BE2C (cell line): ENCODE measurements around the gene APH1B.
"Not testable (repeated sequence)": the region's sequence is repeated elsewhere in the genome, so short reads cannot be mapped to it uniquely, and the experiment has no call there.

ENCODE experiments used
- DNase-seq: peaks from one replicate; pipeline ENCODE4 v3.0.0-alpha.2; 2020
- H3K27me3 ChIP-seq: fragments of 250-450 bp; sonication (Bioruptor Pico); 2 replicates; pipeline ENCODE4 v1.5.1; 2020; ENCODE audit warnings: mild to moderate bottlenecking
- H3K36me3 ChIP-seq: fragments of 250-450 bp; sonication (Bioruptor Pico); 2 replicates; pipeline ENCODE4 v1.5.1; 2020; ENCODE audit warnings: mild to moderate bottlenecking
- H3K4me1 ChIP-seq: fragments of 250-450 bp; sonication (Bioruptor Pico); 2 replicates; pipeline ENCODE4 v1.5.1; 2020
- H3K4me3 ChIP-seq: 2 replicates; pipeline ENCODE4 v1.5.1; 2011; ENCODE audit warnings: low read depth, low read length
- H3K9me3 ChIP-seq: fragments of 250-450 bp; sonication (Bioruptor Pico); 2 replicates; pipeline ENCODE4 v1.5.1; 2020
- CTCF ChIP-seq: IDR thresholded peaks from 2 replicates; pipeline ENCODE4 v1.5.1; 2012; ENCODE audit warnings: mild to moderate bottlenecking, low read depth, low read length

Gene APH1B

GRCh38 chr15:63338170-63338569, 60.8 kb downstream of the APH1B start:
- H3K27me3 ChIP-seq = no peaks in the 10 kb centered on the region
- H3K4me3 ChIP-seq = no peak overlapping the region
- H3K36me3 ChIP-seq = no peaks in the 10 kb centered on the region
- peaks cover 9% of the 10 kb centered on the region for H3K4me1 ChIP-seq
- no peaks in the 10 kb centered on the region; the same call in 1 of the 2 replicates for H3K9me3 ChIP-seq
- no peak for TF ChIP-seq CTCF
- no peak for DNase-seq

GRCh38 chr15:63339006-63339766, 61.8 kb downstream of the APH1B start:
- Histone ChIP-seq H3K27me3 (no peaks in the 10 kb centered on the region; the same call in 1 of the 2 replicates), H3K4me3 (no peak overlapping the region), H3K4me1 (peaks cover 9% of the 10 kb centered on the region), H3K36me3 (no peaks in the 10 kb centered on the region), H3K9me3 (no peaks in the 10 kb centered on the region; the same call in 1 of the 2 replicates)
- no peak for TF ChIP-seq CTCF
- DNase-seq = no peak

GRCh38 chr15:63339836-63340235, 62.4 kb downstream of the APH1B start:
- peaks cover 2% of the 10 kb centered on the region; the same call in 1 of the 2 replicates for H3K27me3 ChIP-seq
- H3K4me1 ChIP-seq = peaks cover 5% of the 10 kb centered on the region
- no peak overlapping the region for H3K4me3 ChIP-seq
- H3K36me3 ChIP-seq = no peaks in the 10 kb centered on the region
- H3K9me3 ChIP-seq = no peaks in the 10 kb centered on the region; the same call in 1 of the 2 replicates
- TF ChIP-seq CTCF = no peak
- DNase-seq = no peak

- no peaks in the 10 kb centered on the region; the same call in 1 of the 2 replicates for H3K9me3 ChIP-seq
- no peaks in the 10 kb centered on the region for H3K36me3 ChIP-seq
- H3K4me1 ChIP-seq = no peaks in the 10 kb centered on the region
- DNase-seq = no peak
- peaks cover 2% of the 10 kb centered on the region; the same call in 1 of the 2 replicates for H3K27me3 ChIP-seq
- H3K4me3 ChIP-seq = no peak overlapping the region
- TF ChIP-seq CTCF = no peak
These were observed 62.9 kb downstream of the APH1B start for GRCh38 chr15:63340353-63340752.

GRCh38 chr15:63340878-63341277, 63.5 kb downstream of the APH1B start:
- no peak overlapping the region for H3K4me3 ChIP-seq
- H3K36me3 ChIP-seq = no peaks in the 10 kb centered on the region
- no peaks in the 10 kb centered on the region; the same call in 1 of the 2 replicates for H3K9me3 ChIP-seq
- peaks cover 2% of the 10 kb centered on the region; the same call in 1 of the 2 replicates for H3K27me3 ChIP-seq
- no peak for TF ChIP-seq CTCF
- H3K4me1 ChIP-seq = no peaks in the 10 kb centered on the region
- DNase-seq = no peak

GRCh38 chr15:63341898-63342297, 64.5 kb downstream of the APH1B start:
- H3K36me3 ChIP-seq = no peaks in the 10 kb centered on the region
- DNase-seq = no peak
- no peak for TF ChIP-seq CTCF
- peaks cover under 1% of the 10 kb centered on the region; the same call in 1 of the 2 replicates for H3K4me1 ChIP-seq
- no peak overlapping the region for H3K4me3 ChIP-seq
- H3K27me3 ChIP-seq = peaks cover 2% of the 10 kb centered on the region; the same call in 1 of the 2 replicates
- H3K9me3 ChIP-seq = no peaks in the 10 kb centered on the region; the same call in 1 of the 2 replicates

- H3K27me3 ChIP-seq, H3K4me3 ChIP-seq, H3K9me3 ChIP-seq, H3K36me3 ChIP-seq, DNase-seq: not testable (repeated sequence)
- H3K4me1 ChIP-seq = peaks cover 12% of the 10 kb centered on the region
These were observed 65.7 kb downstream of the APH1B start for GRCh38 chr15:63342996-63343562.
